Measurements from ENCODE around the gene LY6G6F.

- TF ChIP-seq CTCF (IDR thresholded peaks at IDR 0.05; ENCODE audit: low read length) (no peak), EZH2 (IDR thresholded peaks at IDR 0.05; ENCODE audit: borderline replicate concordance, low read length) (no peak)
These were observed 4.3 kb upstream of the LY6G6F start for GRCh38 chr6:31702405-31702818.

Measured in OCI-LY1 (cell line).